Measurements from ENCODE around the gene ADGRV1. TPM values are rescaled to one million over a fixed set of nuclear protein-coding genes. Genes with fewer than 3 reads are reported as not detected.
A peak's percentile ranks its signal among the peaks of the same experiment; 100 is the strongest.

Gene ADGRV1
- polyA plus RNA-seq, 2 of the 4 experiments (the other 2 are of a cell fraction): 0.70 to 3.7 TPM

- CTCF ChIA-PET: interaction anchor here (0.5 to 10.3 kb wide), 14 partner anchors 54 to 567 kb away, joined by 3 to 166 read pairs (median 3); partner anchors contain the start of gene ARRDC3
- FAIRE-seq (no peak), ATAC-seq (peak in 1 of 2 experiments; percentile 47; a peak in 1 of 6 replicates), DNase-seq (ENCODE audit: low read depth in 1 of 2, low spot score in 1 of 2) (peak in 1 of 2 experiments; percentile 15)
- TF ChIP-seq TP53 (CRISPR knock-in tag; IDR thresholded peaks at IDR 0.05): no peak
- peak; percentile 61 to 65 for TF ChIP-seq RAD21 (conservative IDR thresholded peaks at IDR 0.05 in 1 of 2, IDR thresholded peaks at IDR 0.05 in 1 of 2)
- peak; percentile 43; the same call in 2 of the 3 replicates for TF ChIP-seq SMC3 (IDR thresholded peaks at IDR 0.05)
- TF ChIP-seq CTCF (IDR thresholded peaks at IDR 0.05): peak; percentile 41
- 85% methylated on average over 3 of the region's 3 CpGs for whole genome bisulfite sequencing (ENCODE audit: missing lambda C conversion rate)
- POLR2A ChIA-PET: interaction anchor here (1.0 kb wide), 1 partner anchor 521 kb away, joined by 3 read pairs; the partner anchor contains the start of gene ARRDC3
- Histone ChIP-seq H3K27ac (no peak overlapping the region; a peak in 1 of 6 replicates), H3K4me2 (no peak overlapping the region), H3K4me1 (peaks cover 7% of the 10 kb centered on the region), H3K4me3 (no peak overlapping the region), H3K9me3 (no peaks in the 10 kb centered on the region)
Measured at GRCh38 chr5:90861843-90862586, 303.4 kb downstream of the ADGRV1 start.

- POLR2A ChIA-PET: interaction anchor here (0.5 to 1.7 kb wide), 3 partner anchors 445 to 519 kb away, joined by 3 to 13 read pairs (median 5); partner anchors contain the start of gene ARRDC3
- FAIRE-seq: no peak
Measured at GRCh38 chr5:90865180-90865579, 306.6 kb downstream of the ADGRV1 start.

More at GRCh38 chr5:90865180-90865579, 306.6 kb downstream of the ADGRV1 start:
- H3K4me3 ChIP-seq: no peak overlapping the region
- no peak overlapping the region for H3K4me2 ChIP-seq
- ATAC-seq (no peak), DNase-seq (ENCODE audit: low read depth in 1 of 2, low spot score in 1 of 2) (no peak)
- no peaks in the 10 kb centered on the region for H3K9me3 ChIP-seq
- WGBS (ENCODE audit: missing lambda C conversion rate): 60% methylated on average over 4 of the region's 4 CpGs
- H3K4me1 ChIP-seq: peaks cover 19% of the 10 kb centered on the region
- H3K27ac ChIP-seq: no peak overlapping the region
- TF ChIP-seq POLR2AphosphoS2 (conservative IDR thresholded peaks at IDR 0.05; ENCODE audit: low read length) (no peak), HMGXB4 (CRISPR knock-in tag; IDR thresholded peaks at IDR 0.05; ENCODE audit: borderline replicate concordance) (no peak), EHF (CRISPR knock-in tag; IDR thresholded peaks at IDR 0.05) (no peak), NR3C1 (IDR thresholded peaks at IDR 0.05) (no peak), ZFP36 (IDR thresholded peaks at IDR 0.05; ENCODE audit: borderline replicate concordance, partially characterized antibody) (no peak), REST (IDR thresholded peaks at IDR 0.05) (no peak), TP53 (CRISPR knock-in tag; IDR thresholded peaks at IDR 0.05) (no peak), KDM5A (IDR thresholded peaks at IDR 0.05) (no peak), BCL3 (IDR thresholded peaks at IDR 0.05) (no peak), RARB (CRISPR knock-in tag; IDR thresholded peaks at IDR 0.05) (no peak), NPAS2 (CRISPR knock-in tag; IDR thresholded peaks at IDR 0.05; ENCODE audit: borderline replicate concordance) (no peak), RNF2 (IDR thresholded peaks at IDR 0.05; ENCODE audit: borderline replicate concordance, low read depth) (no peak), NFE2L2 (conservative IDR thresholded peaks at IDR 0.05; ENCODE audit: low read length) (no peak), POLR2A (IDR thresholded peaks at IDR 0.05; ENCODE audit: low read length) (no peak)
- CTCF ChIA-PET: interaction anchor here (0.6 to 10.3 kb wide), 33 partner anchors 10 to 554 kb away, joined by 3 to 166 read pairs (median 3); partner anchors contain the start of gene ARRDC3
